Endothelial cell of umbilical vein (primary cell): Measurements from ENCODE around the gene ARHGEF40. TPM values are rescaled to one million over a fixed set of nuclear protein-coding genes. Genes with fewer than 3 reads are reported as not detected.
A peak's percentile ranks its signal among the peaks of the same experiment; 100 is the strongest.

ENCODE experiments used
- BruUV-seq: library from RNA; stranded (reverse); fragments of 400-500 nt; replicated peaks from 2 replicates; lab custom pipeline; 2021; lab: Mats Ljungman, UMichigan
- CTCF ChIA-PET: fragments of 300-600, 350-600 bp; sonication (Branson Sonifier 250); formaldehyde crosslinking; loops from one replicate; lab custom pipeline; 2021; ENCODE audit warnings: antibody characterized with exemption, inconsistent platforms; lab: Charles Lee
- POLR2A ChIA-PET: fragments of 300-600, 350-600 bp; sonication (Branson Sonifier 250); formaldehyde crosslinking; loops from one replicate; lab custom pipeline; 2021; ENCODE audit warnings: antibody characterized with exemption, inconsistent platforms; lab: Charles Lee
- DNase-seq: peaks from one replicate; pipeline ENCODE4 v3.0.0-alpha.2; 2011; ENCODE audit warnings: low read depth, low spot score
- FAIRE-seq: peaks from 2 replicates; lab custom pipeline; 2011; peaks lifted over from hg19 to GRCh38; lab: Jason Lieb, UNC
- H2AFZ ChIP-seq: 2 replicates; pipeline ENCODE4 v1.6.0; 2012; ENCODE audit warnings: low read depth, low read length, control low read depth, inconsistent platforms
- H3K27ac ChIP-seq: 2 replicates; pipeline ENCODE4 v1.5.1; 2011; ENCODE audit warnings: low read depth, mild to moderate bottlenecking, control low read depth, low read length, moderate library complexity; ENCODE audit not compliant: insufficient read depth
- H3K27me3 ChIP-seq, 2 experiments: 2 replicates each; pipeline versions ENCODE4 v1.6.0 to v1.6.1; 2011; ENCODE audit warnings: low read length in 2 of 2, mixed read lengths in 1 of 2; ENCODE audit not compliant: control insufficient read depth in 2 of 2, insufficient read depth in 2 of 2
- H3K36me3 ChIP-seq, 2 experiments: 2 replicates in 1 of 2; 3 replicates in 1 of 2; pipeline ENCODE4 v1.5.1; 2011; ENCODE audit warnings: low read length in 2 of 2, mild to moderate bottlenecking in 1 of 2, moderate library complexity in 1 of 2; ENCODE audit not compliant: control insufficient read depth in 2 of 2, insufficient read depth in 2 of 2; ENCODE audit errors: extremely low read depth in 1 of 2
- H3K4me1 ChIP-seq: 3 replicates; pipeline ENCODE4 v1.5.1; 2011; ENCODE audit warnings: mild to moderate bottlenecking, low read length; ENCODE audit not compliant: control insufficient read depth, insufficient read depth; ENCODE audit errors: extremely low read depth
- H3K4me2 ChIP-seq: 2 replicates; pipeline ENCODE4 v1.6.1; 2011; ENCODE audit warnings: low read length, control low read depth, mixed read lengths; ENCODE audit not compliant: insufficient read depth
- H3K4me3 ChIP-seq, 3 experiments: fragments of 200-600 bp in 1 of 3; sonication (generic), shearing (Covaris generic) in 1 of 3; replicated peaks in 1 of 3; 2 replicates each; pipeline ENCODE4 v1.5.1; 2011 to 2016; ENCODE audit warnings: control low read depth in 3 of 3, low read length in 3 of 3, mild to moderate bottlenecking in 2 of 3, inconsistent platforms in 1 of 3, low read depth in 1 of 3, moderate library complexity in 1 of 3; ENCODE audit not compliant: insufficient read depth in 1 of 3
- H3K79me2 ChIP-seq: 2 replicates; pipeline ENCODE4 v1.6.0; 2012; ENCODE audit warnings: low read length, inconsistent platforms; ENCODE audit not compliant: control insufficient read depth, insufficient read depth
- H3K9ac ChIP-seq: replicated peaks from 2 replicates; pipeline ENCODE3; 2011; ENCODE audit warnings: low read length, control low read depth; ENCODE audit not compliant: insufficient read depth; ENCODE audit errors: extremely low read depth
- H3K9me1 ChIP-seq: replicated peaks from 3 replicates; pipeline ENCODE4 v1.6.0; 2011; ENCODE audit warnings: mild to moderate bottlenecking, low read length; ENCODE audit not compliant: control insufficient read depth, insufficient read depth; ENCODE audit errors: extremely low read depth
- H3K9me3 ChIP-seq: replicated peaks from 2 replicates; pipeline ENCODE4 v1.5.1; 2012; ENCODE audit warnings: low read length, inconsistent platforms; ENCODE audit not compliant: control insufficient read depth, insufficient read depth
- H4K20me1 ChIP-seq: replicated peaks from 2 replicates; pipeline ENCODE3; 2011; ENCODE audit warnings: mild to moderate bottlenecking, low read length; ENCODE audit not compliant: control insufficient read depth, insufficient read depth; ENCODE audit errors: extremely low read depth
- CTCF ChIP-seq, 2 donors: IDR thresholded peaks; 1 replicate in 1 of 2; 2 replicates in 1 of 2; pipeline ENCODE4 v1.5.1; 2011; ENCODE audit warnings: low read length in 2 of 2, mild to moderate bottlenecking in 2 of 2, moderate library complexity in 2 of 2, control low read depth in 1 of 2, inconsistent platforms in 1 of 2, low read depth in 1 of 2; ENCODE audit not compliant: insufficient read depth in 1 of 2; ENCODE audit errors: extremely low read depth in 1 of 2
- GATA2 ChIP-seq: IDR thresholded peaks from 2 replicates; pipeline ENCODE4 v1.7.0; 2011; ENCODE audit warnings: low read depth, mild to moderate bottlenecking, moderate library complexity, mixed read lengths, low read length; ENCODE audit not compliant: insufficient read length, insufficient read depth
- MAX ChIP-seq: IDR thresholded peaks from 2 replicates; pipeline ENCODE4 v1.6.1; 2011; ENCODE audit not compliant: insufficient read depth, insufficient read length
- dilution Hi-C: fragments of 300-500 bp; cut with MboI; formaldehyde crosslinking; loops from one replicate; pipeline ENCODE4 v1.15.0; 2019; ENCODE audit warnings: low sequenced_read_pairs; ENCODE audit not compliant: extremely low pct_ligation_motif_present
- intact Hi-C: fragments of 100-400 bp; cut with micrococcal nuclease; formaldehyde crosslinking; loops from one replicate; pipeline ENCODE4 v1.10.0; 2022
- microRNA-seq: library from miRNA; unstranded; fragments of <30 nt; microRNA quantifications from one replicate; pipeline ENCODE4 v1.2.0, GENCODE V29; 2021; ENCODE audit warnings: borderline number of aligned reads, borderline replicate concordance
- polyA plus RNA-seq, 4 experiments: library from polyadenylated mRNA; depleted of rRNA in 3 of 4; stranded (reverse) in 3 of 4; unstranded in 1 of 4; fragments of >200 nt; gene quantifications; 2 replicates each; pipeline versions ENCODE4 v1.2.1 to v1.2.3, GENCODE V29; 2011 to 2012; ENCODE audit warnings: missing spikeins in 1 of 4
- small RNA-seq: library from RNA; depleted of rRNA; stranded (forward); fragments of <200 nt; gene quantifications from one replicate; pipeline ENCODE3, GENCODE V24; 2012; ENCODE audit warnings: low replicate concordance, low read depth; ENCODE audit not compliant: insufficient read depth, insufficient read length
- total RNA-seq: library from RNA; stranded (reverse); gene quantifications from 2 replicates; pipeline ENCODE4 v1.2.3, GENCODE V29; 2021

Gene ARHGEF40
- total and polyA plus RNA-seq, 2 donors (not counting 3 experiments of a cell fraction or from before 2014, with no cell fraction given) = 2.6 to 19.9 TPM

- no peaks in the 10 kb centered on the region for H3K36me3 ChIP-seq
- H3K9me1 ChIP-seq = no peaks in the 10 kb centered on the region
- H3K27me3 ChIP-seq = no peaks in the 10 kb centered on the region
- no peak overlapping the region for H2AFZ ChIP-seq
- no peak overlapping the region for H3K27ac ChIP-seq
- no peaks in the 10 kb centered on the region for H3K79me2 ChIP-seq
- ChIA-PET POLR2A (no interaction called here), CTCF (interaction anchor here (0.6 to 3.7 kb wide), 14 partner anchors 8 to 130 kb away, joined by 3 to 22 read pairs (median 5); partner anchors contain the start of gene OR5AU1)
- no peaks in the 10 kb centered on the region for H3K9me3 ChIP-seq
- no peaks in the 10 kb centered on the region for H3K4me1 ChIP-seq
- no peak overlapping the region for H3K4me3 ChIP-seq
- BruUV-seq = no TSS peak
- no peak for FAIRE-seq
- intact Hi-C loops = loop anchor here (1.0 kb wide), 1 partner anchor 68 kb away; no protein-coding TSS in a partner anchor
- dilution Hi-C loops = no loop called here
- H3K4me2 ChIP-seq = no peak overlapping the region
- peak; percentile 41 to 43 for TF ChIP-seq CTCF (IDR thresholded peaks at IDR 0.05; ENCODE audit: extremely low read depth in 1 of 2, insufficient read depth in 1 of 2, low read depth in 1 of 2, low read length in 2 of 2)
- no peak for TF ChIP-seq MAX
- no peak for TF ChIP-seq GATA2
- no peaks in the 10 kb centered on the region for H4K20me1 ChIP-seq
- DNase-seq = peak; percentile 21
- H3K9ac ChIP-seq = no peak overlapping the region
Observed at GRCh38 chr14:21136024-21136423, 65.9 kb downstream of the ARHGEF40 start.

Small RNA genes lying within 50 kb of the gene (microRNA-seq; reads per million reads assigned to microRNA genes)
- not detected for gene MIR6717

Small RNA genes lying within 50 kb of the gene (small RNA-seq; reads per million reads assigned to genes)
- gene RNU6-252P = not detected

Other genes starting within 250 kb of the ARHGEF40 start
- gene RNASE3, start 178.9 kb upstream of the ARHGEF40 start, total RNA-seq = not detected in 2 replicates
- not detected in 2 replicates for gene RNASE3, start 178.9 kb upstream of the ARHGEF40 start, polyA plus RNA-seq
- gene RNASE2, start 114.8 kb upstream of the ARHGEF40 start, total RNA-seq = not detected in 2 replicates
- gene RNASE2, start 114.8 kb upstream of the ARHGEF40 start, polyA plus RNA-seq = not detected in 2 replicates
- gene METTL17, start 80.3 kb upstream of the ARHGEF40 start, total RNA-seq = 50.2 and 60.6 TPM in 2 replicates
- 81.5 and 90.6 TPM in 2 replicates for gene METTL17, start 80.3 kb upstream of the ARHGEF40 start, polyA plus RNA-seq
- not detected in 2 replicates for gene SLC39A2, start 71.0 kb upstream of the ARHGEF40 start, total RNA-seq
- gene SLC39A2, start 71.0 kb upstream of the ARHGEF40 start, polyA plus RNA-seq = 0.06 TPM in 1 of 2 replicates, not detected in the other
- gene NDRG2, start 45.2 kb upstream of the ARHGEF40 start, total RNA-seq = not detected in 2 replicates
- gene NDRG2, start 45.2 kb upstream of the ARHGEF40 start, polyA plus RNA-seq = 0.37 and 0.54 TPM in 2 replicates
- gene TPPP2, start 40.1 kb upstream of the ARHGEF40 start, total RNA-seq = not detected in 2 replicates
- not detected in 2 replicates for gene TPPP2, start 40.1 kb upstream of the ARHGEF40 start, polyA plus RNA-seq
- gene RNASE13, start 35.5 kb upstream of the ARHGEF40 start, total RNA-seq = not detected in 2 replicates
- not detected in 2 replicates for gene RNASE13, start 35.5 kb upstream of the ARHGEF40 start, polyA plus RNA-seq
- not detected in 2 replicates for gene RNASE7, start 27.9 kb upstream of the ARHGEF40 start, total RNA-seq
- not detected in 2 replicates for gene RNASE7, start 27.9 kb upstream of the ARHGEF40 start, polyA plus RNA-seq
- not detected in 2 replicates for gene RNASE8, start 12.5 kb upstream of the ARHGEF40 start, total RNA-seq
- gene RNASE8, start 12.5 kb upstream of the ARHGEF40 start, polyA plus RNA-seq = not detected in 2 replicates
- gene ZNF219, start 28.4 kb downstream of the ARHGEF40 start, total RNA-seq = 12.8 and 15.2 TPM in 2 replicates
- gene ZNF219, start 28.4 kb downstream of the ARHGEF40 start, polyA plus RNA-seq = 13.2 and 21.2 TPM in 2 replicates
- gene TMEM253, start 30.8 kb downstream of the ARHGEF40 start, total RNA-seq = not detected in 2 replicates
- 0.14 and 0.25 TPM in 2 replicates for gene TMEM253, start 30.8 kb downstream of the ARHGEF40 start, polyA plus RNA-seq
- not detected in 2 replicates for gene OR5AU1, start 85.8 kb downstream of the ARHGEF40 start, total RNA-seq
- not detected in 2 replicates for gene OR5AU1, start 85.8 kb downstream of the ARHGEF40 start, polyA plus RNA-seq
- gene HNRNPC, start 199.1 kb downstream of the ARHGEF40 start, total RNA-seq = 611 and 674 TPM in 2 replicates
- 309 and 531 TPM in 2 replicates for gene HNRNPC, start 199.1 kb downstream of the ARHGEF40 start, polyA plus RNA-seq
- not detected in 2 replicates for gene RPGRIP1, start 209.8 kb downstream of the ARHGEF40 start, total RNA-seq
- not detected in 2 replicates for gene RPGRIP1, start 209.8 kb downstream of the ARHGEF40 start, polyA plus RNA-seq